ENCODE results near the gene RGMA. TPM values are rescaled to one million over a fixed set of nuclear protein-coding genes. Genes with fewer than 3 reads are reported as not detected.
A peak's percentile ranks its signal among the peaks of the same experiment; 100 is the strongest.

The RGMA gene
- total RNA-seq, 1 experiment from 2014 or later, result 3.3 TPM

- intact Hi-C loops (cut with micrococcal nuclease; ENCODE audit: unreplicated experiment), result loop anchor here (5.0 kb wide), 1 partner anchor 401 kb away; no protein-coding TSS in a partner anchor
- no peaks in the 10 kb centered on the region for H3K79me2 ChIP-seq (ENCODE audit: low read depth)
- CTCF ChIA-PET, result no interaction called here
- H3K9me3 ChIP-seq (ENCODE audit: insufficient read depth, low read depth), result no peaks in the 10 kb centered on the region; the same call in 1 of the 2 replicates
- no TSS peak for BruUV-seq (replicated peaks)
- no peaks in the 10 kb centered on the region for H3K9me2 ChIP-seq (ENCODE audit: insufficient read depth)
- H2AFZ ChIP-seq, result no peak overlapping the region
- H3K27me3 ChIP-seq (ENCODE audit: insufficient read depth, low read depth), result no peaks in the 10 kb centered on the region
- H3K4me1 ChIP-seq (replicated peaks; ENCODE audit: insufficient read depth), result no peaks in the 10 kb centered on the region
- POLR2A ChIA-PET (ENCODE audit: unreplicated experiment), result no interaction called here
- H4K20me1 ChIP-seq (ENCODE audit: insufficient read depth), result no peaks in the 10 kb centered on the region
- TF ChIP-seq CTCF (conservative IDR thresholded peaks at IDR 0.05), result no peak
- TF ChIP-seq EZH2 (IDR thresholded peaks at IDR 0.05; ENCODE audit: low read depth), result no peak
- no peak for DNase-seq
- H3K36me3 ChIP-seq (ENCODE audit: low read depth), result no peaks in the 10 kb centered on the region
- H3K27ac ChIP-seq, result no peak overlapping the region
- no peaks in the 10 kb centered on the region for H3F3A ChIP-seq (ENCODE audit: insufficient read depth, low read depth)
- no peak overlapping the region for H3K4me2 ChIP-seq
- H3K4me3 ChIP-seq, result no peak overlapping the region
Measured at GRCh38 chr15:93048426-93048721, 40.6 kb downstream of the RGMA start.

- H3K4me3 ChIP-seq, result no peak overlapping the region
- H3K79me2 ChIP-seq (ENCODE audit: low read depth), result no peaks in the 10 kb centered on the region
- H3F3A ChIP-seq (ENCODE audit: insufficient read depth, low read depth), result no peaks in the 10 kb centered on the region
- no peak overlapping the region for H2AFZ ChIP-seq
- H3K27ac ChIP-seq, result no peak overlapping the region
- H3K4me1 ChIP-seq (replicated peaks; ENCODE audit: insufficient read depth), result no peaks in the 10 kb centered on the region
- no peak overlapping the region for H3K4me2 ChIP-seq
- BruUV-seq (replicated peaks), result no TSS peak
- TF ChIP-seq CTCF (conservative IDR thresholded peaks at IDR 0.05), result no peak
- no peak for TF ChIP-seq EZH2 (IDR thresholded peaks at IDR 0.05; ENCODE audit: low read depth)
- no peaks in the 10 kb centered on the region for H3K9me2 ChIP-seq (ENCODE audit: insufficient read depth)
- intact Hi-C loops (cut with micrococcal nuclease; ENCODE audit: unreplicated experiment), result loop anchor here (5.0 kb wide), 1 partner anchor 401 kb away; no protein-coding TSS in a partner anchor
- no peaks in the 10 kb centered on the region for H3K27me3 ChIP-seq (ENCODE audit: insufficient read depth, low read depth)
- H3K9me3 ChIP-seq (ENCODE audit: insufficient read depth, low read depth), result no peaks in the 10 kb centered on the region; the same call in 1 of the 2 replicates
- no peaks in the 10 kb centered on the region for H3K36me3 ChIP-seq (ENCODE audit: low read depth)
- CTCF ChIA-PET, result no interaction called here
- H4K20me1 ChIP-seq (ENCODE audit: insufficient read depth), result no peaks in the 10 kb centered on the region
- POLR2A ChIA-PET (ENCODE audit: unreplicated experiment), result no interaction called here
- peak in 1 of 2 experiments; percentile 29 for DNase-seq
Measured at GRCh38 chr15:93047621-93048425, 41.2 kb downstream of the RGMA start.

- ChIA-PET CTCF (no interaction called here), POLR2A (ENCODE audit: unreplicated experiment) (no interaction called here)
- Histone ChIP-seq H3K27ac (no peak overlapping the region), H3K27me3 (ENCODE audit: insufficient read depth, low read depth) (no peaks in the 10 kb centered on the region), H3K4me2 (no peak overlapping the region), H2AFZ (no peak overlapping the region), H3F3A (ENCODE audit: insufficient read depth, low read depth) (no peaks in the 10 kb centered on the region), H3K9me3 (ENCODE audit: insufficient read depth, low read depth) (no peaks in the 10 kb centered on the region; the same call in 1 of the 2 replicates), H3K79me2 (ENCODE audit: low read depth) (no peaks in the 10 kb centered on the region), H3K4me3 (no peak overlapping the region), H4K20me1 (ENCODE audit: insufficient read depth) (no peaks in the 10 kb centered on the region), H3K36me3 (ENCODE audit: low read depth) (no peaks in the 10 kb centered on the region), H3K4me1 (replicated peaks; ENCODE audit: insufficient read depth) (no peaks in the 10 kb centered on the region), H3K9me2 (ENCODE audit: insufficient read depth) (no peaks in the 10 kb centered on the region)
- BruUV-seq (replicated peaks), result no TSS peak
- DNase-seq, result no peak
- TF ChIP-seq CTCF (conservative IDR thresholded peaks at IDR 0.05) (no peak), EZH2 (IDR thresholded peaks at IDR 0.05; ENCODE audit: low read depth) (no peak)
- intact Hi-C loops (cut with micrococcal nuclease; ENCODE audit: unreplicated experiment), result loop anchor here (5.0 kb wide), 1 partner anchor 399 kb away; no protein-coding TSS in a partner anchor
Measured at GRCh38 chr15:93046721-93047120, 42.3 kb downstream of the RGMA start.

All from PC-9 (cell line).